ENCODE data around the gene INTS15. TPM values are rescaled to one million over a fixed set of nuclear protein-coding genes. Genes with fewer than 3 reads are reported as not detected.
"Not testable (repeated sequence)": the region's sequence is repeated elsewhere in the genome, so short reads cannot be mapped to it uniquely, and the experiment has no call there.

Gene INTS15
- polyA plus RNA-seq, 1 donor from 2014 or later: 41.3 TPM

DNA sequence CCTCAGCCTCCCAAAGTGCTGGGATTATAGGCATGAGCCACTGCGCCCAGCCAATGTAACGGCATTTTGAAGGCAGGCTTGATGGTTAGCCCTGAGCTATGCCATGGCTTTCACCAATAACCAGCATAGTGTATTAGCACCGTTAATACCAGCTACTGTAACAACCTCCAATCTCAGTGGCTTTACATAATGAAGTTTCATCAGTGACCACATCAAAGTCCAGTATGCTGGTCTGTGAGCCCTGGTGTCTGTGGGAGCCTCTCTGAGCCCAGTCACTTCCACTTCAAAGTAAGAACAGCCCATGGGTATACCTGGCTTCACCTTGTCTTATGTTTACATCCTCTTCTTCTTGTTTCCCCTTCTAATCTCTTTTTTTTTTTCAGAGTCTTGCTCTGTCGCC lies 24.2 kb upstream of the INTS15 start:
- Mint-ChIP-seq H3K27ac (no peak overlapping the region), H3K9me3 (no peaks in the 10 kb centered on the region), H3K4me1 (no peaks in the 10 kb centered on the region), H3K4me3 (no peak overlapping the region), H3K36me3 (no peaks in the 10 kb centered on the region), H3K27me3 (peaks cover 3% of the 10 kb centered on the region)

DNA sequence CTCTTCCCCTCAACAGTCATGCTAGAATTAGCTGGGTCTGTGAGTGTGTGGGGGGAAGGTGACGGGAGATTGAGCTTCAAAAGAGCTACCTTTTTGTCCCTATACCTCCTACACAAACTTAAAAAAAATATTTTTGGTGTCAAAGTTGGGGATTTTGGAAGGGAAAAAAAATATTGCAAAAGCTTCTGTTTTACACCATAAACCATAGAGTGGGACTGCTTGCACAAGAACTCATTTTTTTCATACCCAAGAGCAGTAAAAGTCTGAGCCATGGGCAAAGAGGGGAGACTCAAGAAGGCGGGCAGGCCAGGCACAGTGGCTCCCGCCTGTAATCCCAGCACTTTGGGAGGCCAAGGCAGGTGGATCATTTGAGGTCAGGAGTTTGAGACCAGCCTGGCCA lies 21.9 kb upstream of the INTS15 start:
- Mint-ChIP-seq H3K36me3 (no peaks in the 10 kb centered on the region), H3K9me3 (no peaks in the 10 kb centered on the region), H3K4me3 (no peak overlapping the region), H3K4me1 (no peaks in the 10 kb centered on the region), H3K27me3 (peaks cover 6% of the 10 kb centered on the region), H3K27ac (no peak overlapping the region)

DNA sequence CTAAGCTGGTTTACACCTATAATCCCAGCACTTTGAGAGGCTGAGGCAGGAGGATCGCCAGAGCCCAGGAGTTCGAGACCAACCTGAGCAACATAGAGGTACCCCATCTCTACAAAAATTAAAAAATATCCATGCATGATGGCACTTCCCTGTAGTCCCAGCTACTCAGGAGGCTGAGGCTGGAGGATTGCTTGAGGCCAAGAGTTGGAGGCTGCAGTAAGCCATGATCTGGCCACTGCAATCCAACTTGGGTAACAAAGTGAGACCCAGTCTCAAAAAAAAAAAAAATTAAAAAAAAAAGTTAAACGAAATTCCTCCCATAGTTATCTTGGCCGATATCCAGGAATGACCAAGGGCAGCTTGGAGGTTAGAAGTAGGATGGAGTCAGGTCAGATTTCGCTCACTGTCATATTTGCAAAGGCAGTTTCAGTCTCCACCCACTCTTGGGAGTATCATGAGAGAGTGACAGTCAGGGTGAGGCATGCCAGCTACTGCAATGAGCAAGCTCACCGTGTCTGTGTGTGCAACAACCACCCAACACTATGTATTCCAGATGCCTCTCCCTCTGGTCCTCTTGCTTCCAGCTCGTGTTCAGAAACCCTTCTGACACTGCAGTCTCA lies 18.6 kb upstream of the INTS15 start:
- no peak overlapping the region for H3K4me3 Mint-ChIP-seq
- no peak overlapping the region for H3K27ac Mint-ChIP-seq
- H3K4me1 Mint-ChIP-seq: peaks cover 0 to 2% (median 0%) of the 10 kb centered on the region in 3 donors
- peaks cover 6% of the 10 kb centered on the region for H3K27me3 Mint-ChIP-seq
- H3K36me3 Mint-ChIP-seq: no peaks in the 10 kb centered on the region
- H3K9me3 Mint-ChIP-seq: no peaks in the 10 kb centered on the region

DNA sequence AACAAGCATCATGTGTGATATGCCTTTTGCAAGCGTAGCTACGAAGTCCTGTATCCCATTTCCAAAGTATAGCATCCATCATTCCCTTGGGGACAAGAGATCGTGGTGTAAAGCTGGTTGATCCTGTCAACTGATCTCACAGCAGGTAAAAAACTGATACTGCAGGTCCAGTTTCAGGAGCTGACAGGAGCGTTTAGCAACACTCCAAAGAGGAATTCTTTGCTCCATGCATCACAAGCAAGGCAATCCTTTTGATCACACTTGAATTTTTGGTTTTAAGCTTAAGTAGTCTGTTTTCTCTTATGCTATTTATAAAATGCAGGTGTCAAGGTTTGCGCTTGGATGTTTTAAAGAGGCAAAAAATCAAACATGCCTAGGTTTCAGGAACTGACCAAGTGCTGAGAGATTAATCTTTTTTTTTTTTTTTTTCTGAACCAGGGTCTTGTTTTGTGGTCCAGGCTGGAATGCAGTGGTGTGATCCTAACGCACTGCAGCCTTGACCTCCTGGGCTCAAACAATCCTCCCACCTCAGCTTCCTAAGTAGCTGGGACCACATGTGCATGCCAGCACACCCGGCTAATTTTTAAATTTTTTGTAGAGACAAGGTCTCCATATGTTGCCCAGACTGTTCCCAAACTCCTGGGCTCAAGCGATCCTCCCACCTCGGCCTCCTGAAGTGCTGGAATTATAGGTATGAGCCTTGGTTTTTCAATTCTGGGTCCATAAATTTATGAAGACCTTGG lies 14.4 kb upstream of the INTS15 start:
- Mint-ChIP-seq H3K27ac (peak overlapping the region in 2 of 3 donors; percentile 19 to 79), H3K36me3 (peaks cover 1% of the 10 kb centered on the region), H3K9me3 (no peaks in the 10 kb centered on the region), H3K27me3 (peaks cover 4% of the 10 kb centered on the region), H3K4me1 (peaks cover 7 to 8% (median 8%) of the 10 kb centered on the region in 3 donors), H3K4me3 (peak overlapping the region in 2 of 4 donors; percentile 59 to 91)

DNA sequence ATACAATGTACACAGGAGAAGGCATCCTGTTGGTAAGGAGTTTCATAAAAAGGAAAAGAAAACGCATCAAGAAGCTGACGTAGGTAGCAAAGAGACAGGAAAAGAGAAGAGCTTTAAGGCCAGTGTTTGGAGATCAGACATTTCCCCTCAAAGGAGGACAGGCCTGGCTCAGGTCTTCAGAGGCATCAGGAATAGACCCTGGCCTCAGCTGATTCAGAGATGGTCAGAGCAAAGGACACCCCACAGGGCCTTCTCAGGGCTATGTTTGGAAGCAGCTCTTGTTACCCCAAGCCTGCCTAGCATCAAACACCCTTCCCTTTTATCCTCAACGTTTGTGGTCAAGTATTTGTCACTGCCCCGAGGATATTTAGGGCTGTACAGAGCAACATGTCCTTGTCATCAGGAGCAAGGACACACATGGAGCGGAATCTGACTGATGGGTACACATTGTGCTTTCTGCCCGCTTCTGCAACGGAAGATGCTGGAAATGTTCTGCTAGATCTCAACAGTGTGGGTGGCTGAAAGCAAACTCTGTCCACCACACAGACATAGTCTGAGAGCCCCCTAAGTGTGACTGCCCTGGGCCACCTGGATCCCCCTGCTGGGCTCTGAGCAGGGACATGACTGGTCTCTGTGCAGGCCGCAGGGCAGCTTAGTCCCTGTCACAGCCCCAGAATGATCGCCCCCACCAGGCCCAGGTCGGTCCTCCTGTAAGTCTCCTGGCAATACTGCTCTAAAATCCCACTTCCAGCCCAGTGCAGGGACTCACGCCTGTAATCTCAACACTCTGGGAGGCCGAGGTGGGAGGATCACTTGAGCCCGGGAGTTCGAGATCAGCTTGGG lies 13.6 kb upstream of the INTS15 start:
- Mint-ChIP-seq H3K27me3 (peaks cover 4% of the 10 kb centered on the region), H3K4me1 (peaks cover 9 to 14% (median 10%) of the 10 kb centered on the region in 3 donors), H3K27ac (peak overlapping the region in 1 of 3 donors; percentile 79), H3K9me3 (no peaks in the 10 kb centered on the region), H3K36me3 (peaks cover 1% of the 10 kb centered on the region), H3K4me3 (peak overlapping the region; percentile 59 to 91 (median 72))

DNA sequence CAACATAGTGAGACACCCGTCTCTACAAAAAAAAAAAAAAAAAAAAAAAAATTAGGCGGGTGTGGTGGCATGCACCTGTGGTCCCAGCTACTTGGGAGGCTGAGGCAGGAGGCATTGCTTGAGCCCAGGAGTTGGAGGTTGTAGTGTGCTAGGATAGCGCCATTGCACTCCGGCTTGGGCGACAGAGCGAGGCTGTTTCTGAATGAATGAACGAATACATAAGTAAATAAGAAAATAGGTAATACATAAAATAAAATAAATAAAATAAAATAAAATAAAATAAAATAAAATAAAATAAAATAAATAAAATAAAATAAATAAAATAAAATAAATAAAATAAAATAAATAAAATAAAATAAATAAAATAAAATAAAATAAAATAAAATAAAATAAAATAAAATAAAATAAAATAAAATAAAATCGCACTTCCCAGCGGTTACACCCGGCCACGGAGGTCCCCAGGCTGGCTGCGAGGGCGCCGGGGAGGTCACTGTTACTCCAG lies 12.9 kb upstream of the INTS15 start:
- H3K27me3 Mint-ChIP-seq, H3K36me3 Mint-ChIP-seq, H3K9me3 Mint-ChIP-seq: not testable (repeated sequence)
- H3K4me1 Mint-ChIP-seq: peaks cover 12 to 21% (median 16%) of the 10 kb centered on the region in 3 donors
- H3K4me3 Mint-ChIP-seq: peak overlapping the region; percentile 86 to 96 (median 92)
- H3K27ac Mint-ChIP-seq: peak overlapping the region in 2 of 3 donors; percentile 15 to 93

DNA sequence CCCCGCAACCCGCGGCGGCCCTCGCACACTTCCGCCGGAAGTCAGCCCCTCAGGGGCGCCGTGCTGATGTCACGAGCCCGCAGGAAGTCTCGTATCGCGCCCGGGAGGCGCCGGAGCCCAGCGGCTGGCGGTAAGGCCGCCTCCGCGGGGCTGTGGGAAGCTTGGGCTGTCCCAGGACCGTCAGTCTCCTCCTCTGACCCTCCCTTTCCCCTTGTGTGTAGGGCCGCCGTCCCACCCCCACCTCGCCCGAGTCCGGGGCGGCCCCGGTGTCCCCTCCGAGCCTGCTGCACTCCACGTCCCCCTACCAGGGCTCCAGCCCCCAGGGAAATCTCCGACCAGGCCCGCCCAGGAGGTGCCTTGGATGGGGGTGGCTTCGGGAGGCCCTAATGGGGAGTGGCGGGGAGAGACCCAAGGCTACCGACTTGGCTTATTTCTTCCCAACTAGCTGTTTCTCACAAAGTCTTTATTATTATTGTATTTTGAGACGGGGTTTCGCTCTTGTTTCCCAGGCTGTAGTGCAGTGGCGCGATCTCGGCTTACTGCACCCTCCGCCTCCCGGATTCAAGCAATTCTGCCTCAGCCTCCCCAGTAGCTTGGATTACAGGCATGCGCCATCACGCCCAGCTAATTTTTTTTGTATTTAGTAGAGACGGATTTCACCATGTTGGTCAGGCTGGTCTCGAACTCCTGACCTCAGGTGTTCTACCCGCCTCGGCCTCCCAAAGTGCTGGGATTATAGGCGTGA lies 12.3 kb upstream of the INTS15 start, which contains the start of gene ZDHHC4:
TSS of gene ZDHHC4 (plus strand) at position 86 of the 745 bp plus-strand sequence. CDS start 3,108 bp downstream, outside the sequence.
- Mint-ChIP-seq H3K4me1 (peaks cover 16 to 27% (median 23%) of the 10 kb centered on the region in 3 donors), H3K27ac (peak within 1 kb of the TSS; percentile 79 to 96 (median 93)), H3K27me3 (peaks cover 3% of the 10 kb centered on the region), H3K9me3 (no peaks in the 10 kb centered on the region), H3K36me3 (peaks cover 1% of the 10 kb centered on the region), H3K4me3 (peak within 1 kb of the TSS; percentile 86 to 96 (median 92))

DNA sequence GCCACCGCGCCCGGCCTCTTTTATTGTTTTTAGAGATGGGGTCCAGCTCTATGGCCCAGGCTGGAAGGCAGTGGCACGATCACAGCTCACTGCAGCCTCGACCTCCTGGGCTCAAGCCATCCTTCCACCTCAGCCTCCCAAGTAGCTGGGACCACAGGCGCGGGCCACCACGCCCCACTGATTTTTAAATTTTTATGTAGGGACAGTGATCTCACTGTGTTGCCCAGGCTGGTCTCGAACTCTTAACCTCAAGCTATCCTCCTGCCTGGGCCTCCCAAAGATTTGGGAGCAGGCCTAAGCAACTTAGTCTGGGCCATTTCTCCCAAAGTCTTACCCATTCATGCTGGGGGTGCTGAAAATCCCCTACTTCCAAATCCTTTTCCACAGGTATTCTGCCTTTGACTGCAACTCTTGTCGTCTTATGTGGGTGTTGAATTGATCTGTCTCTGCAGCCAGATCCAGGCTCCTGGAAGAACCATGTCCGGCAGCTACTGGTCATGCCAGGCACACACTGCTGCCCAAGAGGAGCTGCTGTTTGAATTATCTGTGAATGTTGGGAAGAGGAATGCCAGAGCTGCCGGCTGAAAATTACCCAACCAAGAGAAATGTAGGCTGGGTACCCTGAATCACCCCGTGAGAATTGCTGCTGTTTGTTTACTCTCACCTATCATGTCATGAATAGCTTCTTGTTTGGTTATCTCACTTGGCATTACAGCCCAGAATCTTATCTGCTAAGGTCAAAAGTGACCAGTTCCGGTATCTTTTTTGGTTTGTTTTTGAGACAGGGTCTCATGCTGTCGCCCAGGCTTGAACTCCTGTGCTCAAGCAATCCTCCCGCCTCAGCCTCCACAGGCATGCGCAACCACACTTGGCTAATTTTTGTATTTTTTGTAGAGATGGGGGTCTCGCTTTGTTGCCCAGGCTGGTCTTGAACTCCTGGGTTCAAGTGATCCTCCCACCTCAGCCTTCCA lies 11.4 kb upstream of the INTS15 start:
- Mint-ChIP-seq H3K4me3 (peak overlapping the region; percentile 81 to 96 (median 88)), H3K9me3 (no peaks in the 10 kb centered on the region), H3K4me1 (peaks cover 16 to 27% (median 23%) of the 10 kb centered on the region in 3 donors), H3K27ac (peak overlapping the region; percentile 15 to 96 (median 93)), H3K27me3 (no peaks in the 10 kb centered on the region), H3K36me3 (peaks cover 1% of the 10 kb centered on the region)

DNA sequence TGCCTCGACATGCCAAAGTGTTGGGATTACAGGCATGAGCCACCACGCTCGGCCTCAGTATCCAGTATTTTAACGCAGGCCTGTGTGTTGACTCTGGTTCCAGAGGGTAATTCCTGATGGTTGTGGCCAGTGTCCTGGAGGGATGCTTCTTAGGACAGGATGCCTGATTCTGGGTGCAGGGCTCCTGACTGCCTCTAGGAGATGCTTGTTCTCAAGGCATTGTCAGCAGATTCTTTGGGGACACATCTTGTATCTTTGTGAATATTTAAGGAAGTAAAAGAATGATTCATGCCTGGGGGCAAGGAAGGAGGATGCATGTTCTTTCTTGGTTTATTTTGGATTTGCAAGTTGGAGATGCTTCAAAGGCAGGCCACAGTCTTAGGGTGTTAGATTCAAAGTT lies 10.4 kb upstream of the INTS15 start:
- peak overlapping the region in 3 of 4 donors; percentile 63 to 91 (median 86) for H3K4me3 Mint-ChIP-seq
- H3K27ac Mint-ChIP-seq: peak overlapping the region in 1 of 3 donors; percentile 15
- no peaks in the 10 kb centered on the region for H3K27me3 Mint-ChIP-seq
- H3K9me3 Mint-ChIP-seq: no peaks in the 10 kb centered on the region
- peaks cover 16 to 27% (median 23%) of the 10 kb centered on the region in 3 donors for H3K4me1 Mint-ChIP-seq
- H3K36me3 Mint-ChIP-seq: peaks cover 2% of the 10 kb centered on the region

DNA sequence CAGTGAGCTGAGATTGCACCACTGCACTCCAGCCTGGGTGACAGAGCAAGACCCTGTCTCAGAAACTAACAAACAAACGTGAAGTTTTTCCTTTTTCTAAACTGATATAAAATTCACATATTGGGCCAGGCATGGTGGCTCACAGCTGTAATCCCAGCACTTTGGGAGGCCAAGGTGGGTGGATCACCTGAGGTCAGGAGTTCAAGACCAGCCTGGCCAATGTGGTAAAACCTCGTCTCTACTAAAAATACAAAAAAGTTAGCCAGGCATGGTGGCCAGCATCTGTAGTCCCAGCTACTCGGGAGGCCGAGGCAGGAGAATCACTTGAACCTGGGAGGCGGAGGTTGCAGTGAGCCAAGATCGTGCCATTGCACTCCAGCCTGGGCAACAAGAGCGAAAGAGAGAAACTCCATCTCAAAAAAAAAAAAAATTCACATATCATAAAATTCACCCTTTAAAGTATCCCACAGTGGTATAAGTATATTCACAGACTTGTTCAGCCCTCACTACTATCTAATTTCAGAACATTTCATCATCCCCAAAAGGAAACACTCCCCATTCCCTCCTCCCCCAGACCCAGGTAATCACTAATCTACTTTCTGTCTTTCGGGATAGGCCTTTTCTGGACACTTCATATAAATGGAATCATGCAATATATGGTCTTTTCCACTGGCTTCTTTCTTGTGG lies 3.9 kb upstream of the INTS15 start:
- not testable (repeated sequence) for H3K36me3 Mint-ChIP-seq, H3K4me3 Mint-ChIP-seq, H3K27me3 Mint-ChIP-seq, H3K9me3 Mint-ChIP-seq
- peaks cover 10 to 26% (median 20%) of the 10 kb centered on the region in 3 donors for H3K4me1 Mint-ChIP-seq
- H3K27ac Mint-ChIP-seq: peak overlapping the region; percentile 54 to 80 (median 73)

DNA sequence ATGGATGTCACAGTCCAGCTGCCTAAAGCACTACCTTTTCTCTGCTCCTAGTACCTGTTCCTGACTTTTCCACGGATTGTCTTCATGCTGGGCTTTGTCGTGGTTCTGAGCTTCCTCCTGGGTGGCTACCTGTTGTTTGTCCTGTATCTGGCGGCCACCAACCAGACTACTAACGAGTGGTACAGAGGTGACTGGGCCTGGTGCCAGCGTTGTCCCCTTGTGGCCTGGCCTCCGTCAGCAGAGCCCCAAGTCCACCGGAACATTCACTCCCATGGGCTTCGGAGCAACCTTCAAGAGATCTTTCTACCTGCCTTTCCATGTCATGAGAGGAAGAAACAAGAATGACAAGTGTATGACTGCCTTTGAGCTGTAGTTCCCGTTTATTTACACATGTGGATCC lies 1.3 kb upstream of the INTS15 start:
- peaks cover 7% of the 10 kb centered on the region for H3K36me3 Mint-ChIP-seq

DNA sequence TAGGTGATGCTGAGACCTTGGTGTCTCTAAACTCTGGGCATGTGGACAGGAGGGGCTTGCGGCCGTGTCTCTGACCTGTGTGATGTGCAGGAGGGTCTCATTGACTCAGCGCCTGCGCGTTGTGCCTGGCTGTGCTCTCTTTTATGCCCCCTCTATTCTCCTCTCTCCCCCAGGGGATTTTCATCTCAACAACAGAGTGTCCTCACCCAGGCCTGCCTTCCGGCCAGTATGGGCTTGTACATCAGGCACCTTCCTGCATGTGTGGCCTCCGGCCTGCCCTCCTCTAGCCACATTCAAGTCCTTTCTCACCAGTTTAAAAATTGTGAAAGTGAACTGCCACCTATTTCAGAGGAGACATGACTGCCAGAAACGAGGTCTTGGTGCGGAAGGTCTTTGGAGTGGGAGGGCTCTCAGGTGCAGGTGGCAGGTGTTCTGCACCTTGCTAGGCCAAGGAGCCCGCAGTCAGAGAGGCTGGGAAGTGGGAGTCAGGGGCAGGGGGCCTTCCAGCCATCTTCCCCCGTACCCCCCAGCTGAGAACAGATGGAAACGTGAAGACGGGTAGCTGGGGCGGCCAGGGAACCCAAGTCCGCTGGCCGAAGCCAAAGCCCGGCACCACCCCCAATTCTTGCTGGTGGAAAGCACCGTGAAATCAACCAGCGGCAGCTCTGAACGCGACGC lies 531 bp upstream of the INTS15 start:
- H3K9me3 Mint-ChIP-seq: no peaks in the 10 kb centered on the region
- H3K4me3 Mint-ChIP-seq: peak overlapping the region; percentile 72 to 89 (median 86)
- no peaks in the 10 kb centered on the region for H3K27me3 Mint-ChIP-seq
- H3K27ac Mint-ChIP-seq: peak overlapping the region in 2 of 3 donors; percentile 90 to 93
- H3K4me1 Mint-ChIP-seq: peaks cover 2 to 15% (median 11%) of the 10 kb centered on the region in 3 donors
- H3K36me3 Mint-ChIP-seq: peaks cover 7% of the 10 kb centered on the region

More for the DNA sequence above, 1.3 kb upstream of the INTS15 start:
- peak overlapping the region in 3 of 4 donors; percentile 30 to 89 (median 38) for H3K4me3 Mint-ChIP-seq
- no peaks in the 10 kb centered on the region for H3K27me3 Mint-ChIP-seq
- peak overlapping the region in 2 of 3 donors; percentile 80 to 90 for H3K27ac Mint-ChIP-seq
- no peaks in the 10 kb centered on the region for H3K9me3 Mint-ChIP-seq
- H3K4me1 Mint-ChIP-seq: peaks cover 2 to 15% (median 11%) of the 10 kb centered on the region in 3 donors
